CD4-positive, alpha-beta memory T cell (primary cell): ENCODE measurements around the gene TEX44. TPM values are rescaled to one million over a fixed set of nuclear protein-coding genes. Genes with fewer than 3 reads are reported as not detected.
"Not testable (repeated sequence)": the region's sequence is repeated elsewhere in the genome, so short reads cannot be mapped to it uniquely, and the experiment has no call there.

Experiments used
- CTCF ChIA-PET: fragments of 350-600 bp; sonication (Branson Sonifier 250); formaldehyde crosslinking; loops from one replicate; lab custom pipeline; 2021; ENCODE audit warnings: inconsistent platforms; ENCODE audit not compliant: partially characterized antibody; lab: Charles Lee
- POLR2A ChIA-PET: fragments of 350-600 bp; sonication (Branson Sonifier 250); formaldehyde crosslinking; loops from one replicate; lab custom pipeline; 2021; ENCODE audit not compliant: partially characterized antibody; lab: Charles Lee
- DNase-seq, 5 donors: peaks; one replicate each; pipeline versions ENCODE4 v3.0.0 to v3.0.0-alpha.2; 2020 to 2022; ENCODE audit warnings: mixed read lengths in 1 of 5
- H3K27ac ChIP-seq: one replicate; pipeline ENCODE4 v1.7.0; 2013; ENCODE audit warnings: low read depth, low read length
- H3K27me3 ChIP-seq: 2 replicates; pipeline ENCODE4 v1.7.0; 2013; ENCODE audit warnings: mild to moderate bottlenecking, low read length, moderate library complexity; ENCODE audit not compliant: insufficient read depth
- H3K36me3 ChIP-seq: 2 replicates; pipeline ENCODE4 v1.7.0; 2013; ENCODE audit warnings: mild to moderate bottlenecking, low read length, moderate library complexity; ENCODE audit not compliant: insufficient read depth
- H3K4me1 ChIP-seq: 2 replicates; pipeline ENCODE4 v1.7.0; 2013; ENCODE audit warnings: mild to moderate bottlenecking, low read length, moderate library complexity; ENCODE audit not compliant: insufficient read depth
- H3K4me3 ChIP-seq, 2 donors: one replicate each; pipeline ENCODE4 v1.7.0; 2013; ENCODE audit warnings: low read length in 2 of 2, mild to moderate bottlenecking in 1 of 2
- H3K9me3 ChIP-seq, 2 donors: one replicate each; pipeline ENCODE4 v1.7.0; 2013; ENCODE audit warnings: low read length in 2 of 2, control low read depth in 1 of 2; ENCODE audit not compliant: control insufficient read depth in 1 of 2
- H3K27ac Mint-ChIP-seq, 7 donors: one replicate each; pipeline ENCODE4 v1.8.0; 2020 to 2021; ENCODE audit warnings: mixed read lengths in 7 of 7, mild to moderate bottlenecking in 6 of 7, inconsistent platforms in 3 of 7, moderate library complexity in 3 of 7
- H3K27me3 Mint-ChIP-seq, 2 donors: one replicate each; pipeline ENCODE4 v1.8.0; 2020 to 2021; ENCODE audit warnings: mixed read lengths in 2 of 2
- H3K36me3 Mint-ChIP-seq, 2 donors: one replicate each; pipeline ENCODE4 v1.8.0; 2020 to 2021; ENCODE audit warnings: mixed read lengths in 2 of 2, inconsistent platforms in 1 of 2, mild to moderate bottlenecking in 1 of 2
- H3K4me1 Mint-ChIP-seq, 4 donors: one replicate each; pipeline ENCODE4 v1.8.0; 2020 to 2021; ENCODE audit warnings: mixed read lengths in 4 of 4, mild to moderate bottlenecking in 1 of 4
- H3K4me3 Mint-ChIP-seq, 8 donors: one replicate each; pipeline ENCODE4 v1.8.0; 2020 to 2021; ENCODE audit warnings: mixed read lengths in 8 of 8, mild to moderate bottlenecking in 7 of 8, moderate library complexity in 6 of 8, inconsistent platforms in 3 of 8
- H3K9me3 Mint-ChIP-seq, 8 donors: one replicate each; pipeline ENCODE4 v1.8.0; 2020 to 2021; ENCODE audit warnings: mixed read lengths in 8 of 8, mild to moderate bottlenecking in 5 of 8, inconsistent platforms in 3 of 8, moderate library complexity in 1 of 8
- intact Hi-C: fragments of 100-400 bp; cut with micrococcal nuclease; formaldehyde crosslinking; loops from one replicate; pipeline ENCODE4 v1.15.1; 2023
- polyA plus RNA-seq, 2 donors: library from polyadenylated mRNA; unstranded; fragments of 300-500 nt; fragmentation: Illumina TruSeq; gene quantifications; one replicate each; pipeline ENCODE4 v1.2.3, GENCODE V29; 2021
- total RNA-seq, 2 experiments: library from RNA; stranded (reverse); gene quantifications; one replicate each; pipeline ENCODE4 v1.2.3, GENCODE V29; 2021

The TEX44 gene
- total and polyA plus RNA-seq, 4 experiments from 2014 or later, result not detected

DNA sequence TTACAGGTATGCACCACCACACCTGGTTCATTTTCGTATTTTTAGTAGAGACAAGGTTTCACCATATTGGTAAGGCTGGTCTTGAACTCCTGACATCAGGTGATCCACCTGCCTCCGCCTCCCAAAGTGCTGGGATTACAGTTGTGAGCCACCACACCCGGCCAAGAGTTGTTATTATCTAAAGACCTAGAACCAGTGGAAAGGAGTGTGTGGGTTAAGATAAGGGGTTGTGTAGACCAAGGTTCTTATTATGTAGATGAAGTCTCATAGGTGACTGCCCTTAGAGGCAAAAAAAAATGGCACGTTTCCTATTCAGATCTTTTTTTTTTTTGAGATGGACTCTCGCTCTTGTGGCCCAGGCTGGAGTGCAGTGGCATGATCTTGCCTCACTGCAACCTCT lies 21.7 kb upstream of the TEX44 start:
- H3K9me3 Mint-ChIP-seq, H3K4me3 Mint-ChIP-seq, H3K27ac Mint-ChIP-seq, H3K27me3 Mint-ChIP-seq, H3K36me3 ChIP-seq, H3K4me1 Mint-ChIP-seq, H3K4me1 ChIP-seq, H3K9me3 ChIP-seq, POLR2A ChIA-PET, intact Hi-C loops, H3K27ac ChIP-seq, DNase-seq, H3K27me3 ChIP-seq, H3K36me3 Mint-ChIP-seq, H3K4me3 ChIP-seq: not testable (repeated sequence)
- CTCF ChIA-PET, result interaction anchor here (1.6 kb wide), 1 partner anchor 31 kb away, joined by 4 read pairs; no protein-coding TSS in a partner anchor

DNA sequence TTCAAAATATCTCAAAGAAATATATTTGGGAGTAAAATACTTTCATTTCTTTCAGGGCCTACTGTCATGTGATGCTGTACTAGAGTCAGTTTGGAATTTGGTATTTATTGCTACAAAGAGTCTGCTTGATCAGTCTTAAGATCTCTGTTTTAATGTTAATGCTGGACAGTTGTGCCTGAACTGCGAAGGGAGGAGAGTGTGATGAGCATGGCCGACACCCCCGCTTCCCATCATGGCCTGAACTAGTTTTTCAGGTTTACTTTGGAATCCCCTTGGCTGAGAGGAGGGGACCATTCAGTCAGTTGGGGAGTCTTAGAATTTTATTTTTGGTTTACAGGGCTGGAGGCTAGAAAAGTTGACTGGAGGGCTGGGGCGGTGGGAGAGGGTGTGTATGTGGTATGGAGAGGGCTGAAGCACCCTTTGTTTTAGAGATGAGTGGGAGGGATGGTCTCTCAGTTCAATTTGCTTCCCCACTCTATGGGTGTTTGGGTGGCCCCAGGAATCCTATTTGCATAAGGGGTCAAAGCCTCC lies 20.9 kb upstream of the TEX44 start:
- no peak overlapping the region for H3K4me3 ChIP-seq
- no peaks in the 10 kb centered on the region for H3K9me3 ChIP-seq
- no peaks in the 10 kb centered on the region for H3K36me3 ChIP-seq
- peak overlapping the region in 1 of 7 donors; percentile 7 for H3K27ac Mint-ChIP-seq
- H3K9me3 Mint-ChIP-seq, result no peaks in the 10 kb centered on the region
- intact Hi-C loops, result no loop called here
- no peak overlapping the region for H3K27ac ChIP-seq
- ChIA-PET CTCF (interaction anchor here (0.7 to 1.6 kb wide), 4 partner anchors 11 to 521 kb away, joined by 3 to 4 read pairs (median 4); no protein-coding TSS in a partner anchor), POLR2A (no interaction called here)
- peaks cover 0 to 2% (median 0%) of the 10 kb centered on the region in 4 donors for H3K4me1 Mint-ChIP-seq
- DNase-seq, result no peak
- no peaks in the 10 kb centered on the region for H3K27me3 ChIP-seq
- H3K4me1 ChIP-seq, result no peaks in the 10 kb centered on the region
- H3K27me3 Mint-ChIP-seq, result no peaks in the 10 kb centered on the region
- no peaks in the 10 kb centered on the region for H3K36me3 Mint-ChIP-seq
- no peak overlapping the region for H3K4me3 Mint-ChIP-seq

DNA sequence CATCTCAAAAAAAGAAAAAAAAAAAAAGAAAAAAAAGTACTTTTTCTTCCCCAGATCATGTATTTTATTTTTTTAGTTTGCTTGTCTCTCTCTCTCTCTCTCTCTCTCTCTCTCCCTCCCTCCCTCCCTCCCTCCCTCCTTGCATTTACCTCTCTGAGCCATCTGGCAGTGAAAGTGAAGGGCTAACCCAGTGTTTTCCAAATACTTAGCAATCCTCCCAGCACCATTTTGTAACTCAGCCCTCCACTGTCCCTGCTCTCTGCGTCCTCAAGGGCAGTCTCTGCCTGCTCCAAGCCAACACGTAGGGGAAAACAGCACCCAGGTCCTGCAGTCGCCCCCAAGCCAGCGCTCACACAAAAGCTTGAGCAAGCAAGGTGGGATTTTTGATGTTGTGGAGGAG lies 19.6 kb upstream of the TEX44 start:
- intact Hi-C loops, result no loop called here
- no peak overlapping the region for H3K27ac Mint-ChIP-seq

DNA sequence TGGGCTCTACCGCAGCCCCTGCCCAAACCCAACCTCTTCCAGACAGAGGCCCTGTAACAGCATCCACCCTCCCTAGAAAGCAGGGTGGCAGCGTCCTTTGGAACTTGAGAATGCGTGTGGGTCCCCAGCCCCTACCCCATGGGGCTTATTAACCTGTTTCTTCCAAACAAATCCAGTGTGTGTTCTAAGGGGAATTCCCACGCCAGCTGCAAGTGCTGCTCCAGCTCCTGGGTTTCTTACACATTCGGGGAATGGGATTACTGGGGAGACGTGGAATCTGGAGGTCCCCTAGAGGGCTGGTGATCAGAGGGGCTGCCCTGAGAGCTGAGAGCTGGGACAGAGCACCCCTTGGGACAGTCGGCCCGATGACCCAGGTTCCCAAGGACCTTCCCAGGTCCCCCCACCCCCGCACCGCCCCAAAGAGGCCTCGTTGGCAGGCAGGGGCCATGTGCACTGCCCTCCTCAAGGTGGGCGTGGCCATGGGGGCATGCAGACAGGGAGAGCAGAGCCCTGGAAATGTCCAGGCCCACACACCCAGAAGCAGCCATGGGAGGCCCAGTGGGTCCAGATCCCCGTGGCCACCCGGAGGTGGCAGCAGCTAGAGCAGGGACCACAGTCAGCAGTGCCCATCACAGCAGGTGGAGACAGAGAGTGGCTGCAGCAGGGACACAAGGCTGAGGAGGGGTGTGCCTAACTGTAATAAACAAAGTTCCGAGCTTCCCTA lies 18.8 kb upstream of the TEX44 start:
- H3K4me3 ChIP-seq, result no peak overlapping the region
- H3K27ac Mint-ChIP-seq, result no peak overlapping the region
- no peak overlapping the region for H3K4me3 Mint-ChIP-seq
- no peaks in the 10 kb centered on the region for H3K36me3 Mint-ChIP-seq
- H3K9me3 ChIP-seq, result no peaks in the 10 kb centered on the region
- H3K4me1 Mint-ChIP-seq, result no peaks in the 10 kb centered on the region
- DNase-seq, result no peak
- ChIA-PET POLR2A (no interaction called here), CTCF (interaction anchor here (1.1 kb wide), 1 partner anchor 121 kb away, joined by 3 read pairs; no protein-coding TSS in a partner anchor)
- H3K4me1 ChIP-seq, result no peaks in the 10 kb centered on the region
- intact Hi-C loops, result no loop called here
- peaks cover 0 to 1% (median 0%) of the 10 kb centered on the region in 8 donors for H3K9me3 Mint-ChIP-seq
- H3K27ac ChIP-seq, result no peak overlapping the region
- no peaks in the 10 kb centered on the region for H3K36me3 ChIP-seq
- H3K27me3 Mint-ChIP-seq, result no peaks in the 10 kb centered on the region
- no peaks in the 10 kb centered on the region for H3K27me3 ChIP-seq

More for the DNA sequence above, 19.6 kb upstream of the TEX44 start:
- DNase-seq, result no peak
- Mint-ChIP-seq H3K4me1 (peaks cover 0 to 2% (median 0%) of the 10 kb centered on the region in 4 donors), H3K4me3 (no peak overlapping the region), H3K9me3 (no peaks in the 10 kb centered on the region), H3K27me3 (no peaks in the 10 kb centered on the region), H3K36me3 (no peaks in the 10 kb centered on the region)
- no peaks in the 10 kb centered on the region for H3K36me3 ChIP-seq
- no peaks in the 10 kb centered on the region for H3K9me3 ChIP-seq
- H3K4me1 ChIP-seq, result no peaks in the 10 kb centered on the region
- H3K27me3 ChIP-seq, result no peaks in the 10 kb centered on the region
- CTCF ChIA-PET, result no interaction called here
- H3K4me3 ChIP-seq, result no peak overlapping the region
- POLR2A ChIA-PET, result no interaction called here
- no peak overlapping the region for H3K27ac ChIP-seq

DNA sequence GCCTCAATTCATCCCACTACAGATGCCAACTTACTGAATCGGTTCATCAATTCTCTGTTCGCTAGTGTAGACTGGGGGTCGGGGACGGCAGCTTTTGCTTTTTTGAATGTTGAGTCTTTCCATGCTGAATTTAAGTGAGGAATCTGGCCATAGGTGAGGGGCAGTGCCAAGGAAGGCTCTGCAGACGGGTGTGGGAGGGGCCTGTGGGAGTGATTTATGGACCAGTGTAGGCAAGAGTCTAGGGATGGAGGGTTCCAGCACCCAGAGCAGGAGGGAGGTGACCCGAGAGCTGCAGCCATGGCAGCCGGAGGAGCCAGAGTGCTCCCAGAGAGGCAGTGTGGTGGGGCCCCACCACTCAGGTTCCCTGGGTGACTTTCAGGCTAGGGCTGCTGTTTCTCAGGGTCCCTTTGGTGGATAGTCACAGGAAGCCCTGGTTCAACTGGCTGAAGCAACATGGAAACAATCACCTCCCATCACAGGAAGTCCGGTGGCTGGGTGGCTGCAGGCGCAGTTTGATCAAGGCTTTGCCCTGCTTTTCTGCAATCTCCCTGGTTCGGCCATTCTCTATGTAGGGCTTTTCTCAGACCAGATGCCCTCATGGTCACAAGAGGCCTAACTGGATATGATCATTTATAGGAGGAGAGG lies 16.9 kb upstream of the TEX44 start:
- no peaks in the 10 kb centered on the region for H3K36me3 ChIP-seq
- no peak overlapping the region for H3K4me3 ChIP-seq
- peaks cover 0 to 3% of the 10 kb centered on the region in 2 donors for H3K36me3 Mint-ChIP-seq
- no peak for DNase-seq
- H3K27ac Mint-ChIP-seq, result no peak overlapping the region
- no peaks in the 10 kb centered on the region for H3K27me3 ChIP-seq
- intact Hi-C loops, result no loop called here
- H3K9me3 Mint-ChIP-seq, result peaks cover 0 to 3% (median 2%) of the 10 kb centered on the region in 8 donors
- POLR2A ChIA-PET, result no interaction called here
- no peak overlapping the region for H3K27ac ChIP-seq
- H3K4me1 ChIP-seq, result no peaks in the 10 kb centered on the region
- H3K4me3 Mint-ChIP-seq, result no peak overlapping the region
- no peaks in the 10 kb centered on the region for H3K9me3 ChIP-seq
- H3K27me3 Mint-ChIP-seq, result peaks cover 3% of the 10 kb centered on the region in 2 donors
- CTCF ChIA-PET, result interaction anchor here (0.6 to 1.2 kb wide), 2 partner anchors 26 to 54 kb away, joined by 3 read pairs; no protein-coding TSS in a partner anchor
- H3K4me1 Mint-ChIP-seq, result peaks cover 0 to 2% (median 0%) of the 10 kb centered on the region in 4 donors

DNA sequence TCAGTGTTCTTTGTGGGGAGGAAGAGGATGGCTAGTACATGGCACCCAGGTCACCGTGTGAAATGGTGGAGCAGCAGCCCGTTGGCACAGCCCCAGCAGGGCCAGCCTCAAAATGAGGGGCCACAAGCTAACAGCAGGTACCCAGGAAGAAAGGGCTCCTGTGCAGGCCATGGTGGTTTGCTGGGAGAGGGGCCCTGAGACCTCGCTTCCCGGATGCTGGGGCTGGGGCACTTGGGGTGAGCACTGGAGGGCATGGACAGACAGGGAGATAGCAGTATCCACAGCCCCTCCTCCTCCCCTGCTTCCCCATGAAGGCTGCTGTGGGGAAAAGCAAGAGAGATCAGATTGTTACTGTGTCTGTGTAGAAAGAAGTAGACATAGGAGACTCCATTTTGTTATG lies 16.2 kb upstream of the TEX44 start:
- intact Hi-C loops, result no loop called here
- peaks cover 0 to 3% (median 2%) of the 10 kb centered on the region in 8 donors for H3K9me3 Mint-ChIP-seq

DNA sequence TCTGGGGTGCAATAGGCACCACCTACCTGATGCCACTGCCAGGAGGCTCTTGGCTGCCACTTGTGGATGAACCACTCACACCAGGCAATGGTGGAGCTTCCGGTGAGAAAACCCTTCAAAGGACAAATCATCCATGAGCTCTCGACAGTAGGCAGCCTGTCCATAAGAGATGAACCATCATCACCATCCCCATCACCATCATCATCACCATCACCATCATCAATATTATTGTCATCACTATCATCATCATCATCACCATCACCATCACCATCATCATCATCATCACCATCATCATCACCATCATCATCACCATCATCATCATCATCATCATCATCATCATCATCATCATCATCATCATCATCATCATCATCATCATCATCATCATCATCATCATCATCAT lies 14.0 kb upstream of the TEX44 start:
- intact Hi-C loops, H3K4me1 Mint-ChIP-seq, H3K4me3 Mint-ChIP-seq, H3K36me3 ChIP-seq, POLR2A ChIA-PET, H3K27ac ChIP-seq, DNase-seq, H3K4me3 ChIP-seq, H3K27me3 Mint-ChIP-seq, H3K9me3 Mint-ChIP-seq, H3K27ac Mint-ChIP-seq, H3K9me3 ChIP-seq, H3K27me3 ChIP-seq, H3K4me1 ChIP-seq, H3K36me3 Mint-ChIP-seq: not testable (repeated sequence)
- CTCF ChIA-PET, result interaction anchor here (1.0 kb wide), 1 partner anchor 35 kb away, joined by 3 read pairs; no protein-coding TSS in a partner anchor

More for the DNA sequence above, 16.2 kb upstream of the TEX44 start:
- H3K27ac ChIP-seq, result no peak overlapping the region
- no peaks in the 10 kb centered on the region for H3K9me3 ChIP-seq
- no peaks in the 10 kb centered on the region for H3K36me3 ChIP-seq
- CTCF ChIA-PET, result no interaction called here
- no peak overlapping the region for H3K4me3 Mint-ChIP-seq
- POLR2A ChIA-PET, result no interaction called here
- peaks cover 0 to 2% (median 0%) of the 10 kb centered on the region in 4 donors for H3K4me1 Mint-ChIP-seq
- H3K4me3 ChIP-seq, result no peak overlapping the region
- peaks cover 0 to 3% of the 10 kb centered on the region in 2 donors for H3K36me3 Mint-ChIP-seq
- DNase-seq, result no peak
- peaks cover 3 to 5% of the 10 kb centered on the region in 2 donors for H3K27me3 Mint-ChIP-seq
- H3K4me1 ChIP-seq, result no peaks in the 10 kb centered on the region
- no peaks in the 10 kb centered on the region for H3K27me3 ChIP-seq
- no peak overlapping the region for H3K27ac Mint-ChIP-seq
